Measurements from ENCODE around the gene RCAN1.

GRCh38 chr21:34612056-34612455 lies 2.9 kb downstream of the RCAN1 start:
- no peak for TF ChIP-seq CTCF (IDR thresholded peaks at IDR 0.05; ENCODE audit: insufficient read depth, low read depth, low read length)
- TF ChIP-seq EZH2 (IDR thresholded peaks at IDR 0.05; ENCODE audit: insufficient read depth, low read length): no peak
